HG02759 (cell line): ENCODE measurements around the gene ZNF780B.

Source experiments
- ATAC-seq: cut with Tn5 transposase; IDR thresholded peaks from one replicate; pipeline ENCODE4 v1.9.1; 2021; ENCODE audit warnings: mild to moderate bottlenecking, moderate library complexity; ENCODE audit not compliant: unreplicated experiment

Gene ZNF780B

DNA sequence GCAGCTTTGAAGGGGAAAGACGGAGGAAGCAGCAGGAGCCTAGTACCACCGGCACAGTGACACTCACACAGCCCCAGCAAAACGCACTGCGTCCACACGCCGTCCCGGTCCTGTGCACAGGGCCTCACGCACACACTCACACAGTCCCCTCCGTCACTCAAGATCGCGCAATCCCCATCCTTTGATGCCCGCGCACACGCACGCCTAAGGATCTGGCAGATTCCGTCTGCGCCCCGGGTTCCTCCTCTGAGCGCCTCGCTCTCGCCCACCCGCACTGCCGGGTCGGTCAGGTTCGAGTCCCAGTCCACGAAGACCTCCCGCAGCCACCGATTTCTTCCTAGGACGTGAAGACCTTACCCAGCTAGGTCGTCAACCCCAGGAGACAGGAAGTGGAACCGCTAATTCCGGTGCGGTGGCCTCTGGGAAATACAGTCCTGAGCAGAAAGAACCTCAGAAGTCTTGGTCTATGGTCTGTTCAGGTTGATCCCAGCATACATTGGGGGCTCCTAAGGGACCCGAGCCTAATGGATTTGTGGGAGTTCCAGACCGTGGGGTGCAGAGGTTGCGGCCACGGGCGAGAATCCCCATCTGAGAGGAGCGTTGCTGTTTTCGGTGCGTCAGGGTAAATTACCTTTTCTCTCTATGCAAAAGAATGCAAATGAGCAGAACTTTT lies at the start of gene ZNF780B:
ZNF780B (minus strand) TSS at position 400 of the 673 bp plus-strand sequence. CDS start 5,899 bp downstream, outside the sequence.
- peak; percentile 81 for ATAC-seq

GRCh38 chr19:40104754-40105153 lies 48.7 kb upstream of the ZNF780B start:
- no peak for ATAC-seq

DNA sequence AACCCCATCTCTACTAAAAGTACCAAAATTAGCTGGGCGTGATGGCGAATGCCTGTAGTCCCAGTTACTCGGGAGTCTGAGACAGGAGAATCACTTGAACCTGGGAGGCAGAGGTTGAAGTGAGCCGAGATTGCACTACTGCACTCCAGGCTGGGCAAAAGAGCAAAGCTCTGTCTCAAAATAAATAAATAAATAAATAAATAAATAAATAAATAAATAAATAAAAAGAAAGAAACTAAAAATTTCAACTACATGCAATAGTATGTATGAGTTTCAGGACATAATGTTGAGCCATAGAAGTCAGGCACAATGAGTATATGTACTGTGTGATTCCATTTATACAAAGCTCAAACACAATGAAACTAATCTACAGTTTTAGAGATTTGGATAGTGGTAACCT lies 47.6 kb upstream of the ZNF780B start:
- no peak for ATAC-seq

DNA sequence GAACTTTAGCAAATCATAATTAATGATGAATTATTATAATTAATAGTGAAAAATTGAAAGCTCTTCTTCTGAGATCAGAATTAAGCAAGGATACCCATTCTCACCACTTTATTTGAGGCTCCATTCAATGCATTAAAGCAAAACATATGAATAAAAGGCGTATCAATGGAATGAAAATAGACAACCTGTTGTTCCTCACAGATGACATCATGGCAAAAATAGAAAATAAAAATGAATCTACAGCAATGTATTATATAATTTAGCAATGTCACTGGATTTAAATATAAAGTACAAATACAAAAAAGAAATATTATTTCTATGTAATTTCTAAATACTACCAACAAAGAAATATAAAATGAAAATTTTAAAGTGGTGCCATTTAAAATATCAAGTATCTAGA lies 45.8 kb upstream of the ZNF780B start:
- no peak for ATAC-seq

GRCh38 chr19:40093416-40093815 lies 37.4 kb upstream of the ZNF780B start:
- no peak for ATAC-seq

DNA sequence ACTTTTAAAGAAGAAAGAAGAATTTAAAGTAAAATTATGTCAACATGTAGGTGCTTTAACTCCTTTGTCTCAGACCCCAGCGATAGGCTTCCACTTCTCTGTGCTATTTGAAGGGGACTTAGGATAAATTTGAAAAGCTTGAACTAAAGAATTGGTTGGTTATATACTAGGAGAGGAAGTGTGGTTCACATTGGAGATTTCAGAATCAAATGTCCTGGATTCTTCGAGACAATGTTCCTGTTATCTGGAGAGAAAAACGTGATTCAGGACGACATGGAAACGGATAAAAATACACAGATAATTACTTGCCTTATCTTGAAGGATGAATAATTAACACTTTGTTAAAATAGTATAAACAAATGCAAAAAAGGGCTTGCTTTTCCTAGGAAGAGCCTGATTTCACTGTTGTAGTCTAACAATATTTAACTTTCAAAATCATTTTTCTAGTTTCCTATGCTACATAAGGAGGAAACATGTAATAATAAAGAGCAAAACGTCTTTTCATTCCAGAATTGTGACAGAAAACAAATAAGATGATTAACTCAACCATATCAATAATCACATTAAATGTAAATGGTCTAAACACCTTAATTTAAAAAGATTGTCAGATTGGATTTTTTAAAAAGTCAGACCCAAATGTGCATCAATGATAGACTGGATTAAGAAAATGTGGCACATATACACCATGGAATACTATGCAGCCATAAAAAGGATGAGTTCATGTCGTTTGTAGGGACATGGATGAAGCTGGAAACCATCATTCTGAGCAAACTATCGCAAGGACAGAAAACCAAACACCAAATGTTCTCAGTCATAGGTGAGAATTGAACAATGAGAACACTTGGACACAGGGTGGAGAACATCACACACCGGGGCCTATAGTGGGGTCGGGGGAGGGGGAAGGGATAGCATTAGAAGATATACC lies 35.4 kb upstream of the ZNF780B start:
- no peak for ATAC-seq

DNA sequence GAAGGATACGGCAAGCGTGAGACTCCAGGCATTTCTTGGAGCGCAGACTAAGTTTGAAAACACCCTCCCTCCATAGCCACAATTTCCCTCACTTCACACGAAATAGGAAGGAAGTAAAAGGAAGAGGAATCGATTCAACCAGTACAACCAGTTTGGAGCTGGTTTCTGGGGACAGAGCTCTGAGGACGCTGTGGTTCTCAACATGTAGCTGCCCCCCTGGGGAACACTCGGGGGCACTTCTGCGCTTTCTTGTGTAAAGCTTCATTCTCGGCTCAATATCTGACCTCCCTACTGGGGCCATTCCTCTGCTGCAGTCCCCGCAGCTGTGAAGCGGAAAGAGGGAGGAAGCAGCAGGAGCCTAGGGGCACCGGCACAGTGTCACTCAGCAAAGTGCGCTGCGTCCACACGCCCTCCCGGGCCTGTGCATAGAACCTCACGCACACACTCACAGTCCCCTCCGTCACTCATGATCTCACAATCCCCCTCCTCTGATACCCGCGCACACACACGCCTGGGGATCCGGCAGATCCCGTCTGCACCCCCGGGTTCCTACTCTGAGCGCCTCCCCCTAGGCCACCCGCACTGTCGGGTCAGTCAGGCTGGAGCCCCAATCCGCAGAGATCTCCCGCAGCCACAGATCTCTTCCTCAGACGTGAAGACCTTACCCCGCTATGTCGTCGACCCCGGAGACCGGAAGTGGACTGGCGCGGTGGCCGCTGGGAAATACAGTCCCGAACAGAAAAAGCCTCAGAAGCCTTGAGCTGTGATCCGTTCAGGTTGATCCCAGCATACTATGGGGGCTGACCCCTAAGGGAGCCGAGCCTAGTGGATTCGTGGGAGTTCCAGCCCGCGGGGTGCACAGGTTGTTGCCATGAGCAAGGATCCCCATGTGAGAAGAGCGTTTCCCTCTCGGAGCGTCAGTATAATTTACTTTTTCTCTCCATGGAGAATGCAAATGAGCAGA lies 34.5 kb upstream of the ZNF780B start, which contains the start of gene ZNF780A:
ZNF780A (minus strand) TSS at position 703 of the 964 bp plus-strand sequence. CDS start 6,190 bp downstream, outside the sequence.
- ATAC-seq, result peak; percentile 92

- ATAC-seq, result no peak
Measured at GRCh38 chr19:40089462-40089861, 33.4 kb upstream of the ZNF780B start.

DNA sequence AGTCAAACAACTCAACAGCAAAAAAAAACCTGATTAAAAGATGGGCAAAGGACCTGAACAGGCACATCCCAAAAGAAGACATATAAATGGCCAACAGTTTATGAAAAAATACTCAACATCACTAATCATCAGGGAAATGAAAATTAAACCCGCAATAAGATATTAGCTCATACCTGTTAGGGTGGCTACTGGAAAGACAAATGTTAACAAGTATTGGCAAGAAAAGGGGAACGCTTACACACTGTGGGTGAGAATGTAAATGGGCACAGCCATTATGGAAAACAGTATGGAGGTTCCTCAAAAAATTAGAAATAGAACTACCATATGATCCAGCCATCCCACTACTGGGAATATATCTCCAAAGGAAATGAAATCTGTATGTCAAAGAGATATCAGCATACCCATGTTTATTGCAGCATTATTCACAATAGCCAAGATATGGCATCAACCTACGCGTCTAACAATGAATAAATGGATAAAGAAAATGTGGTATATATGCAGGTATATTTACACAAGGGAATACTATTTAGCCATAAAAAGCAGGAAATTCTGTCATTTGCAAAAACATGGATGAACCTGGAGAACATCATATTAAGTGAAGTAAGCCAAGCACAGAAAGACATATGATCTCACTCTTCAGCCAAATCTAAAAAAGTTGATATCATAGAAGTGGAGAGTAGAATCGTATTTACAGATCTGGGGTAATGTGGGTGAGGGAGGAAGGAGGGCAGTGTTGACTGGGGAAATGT lies 32.4 kb upstream of the ZNF780B start:
- no peak for ATAC-seq

- no peak for ATAC-seq
Measured at GRCh38 chr19:40084948-40085347, 28.9 kb upstream of the ZNF780B start.

- ATAC-seq, result no peak
Measured at GRCh38 chr19:40081411-40081810, 25.4 kb upstream of the ZNF780B start.

GRCh38 chr19:40080289-40080688 lies 24.3 kb upstream of the ZNF780B start:
- ATAC-seq, result no peak

- ATAC-seq, result no peak
Measured at GRCh38 chr19:40078377-40078776, 22.3 kb upstream of the ZNF780B start.

DNA sequence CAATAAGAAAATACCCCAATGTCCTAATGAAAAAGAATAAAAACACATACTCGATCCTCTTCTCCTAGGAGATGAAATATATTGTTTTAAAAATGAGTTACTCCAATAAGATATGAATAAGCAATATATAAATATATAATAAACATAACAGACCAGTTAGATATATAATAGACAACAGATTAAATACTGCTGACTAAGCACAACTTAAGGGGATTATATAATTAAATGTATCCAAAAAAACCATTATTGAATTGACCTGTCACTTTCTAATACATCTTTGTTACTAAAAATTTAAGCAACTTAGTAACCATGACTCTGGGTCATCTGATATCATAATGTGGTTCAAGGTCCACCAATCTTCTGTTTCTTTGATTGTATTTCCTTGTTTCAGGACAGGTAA lies 14.0 kb upstream of the ZNF780B start:
- no peak for ATAC-seq

GRCh38 chr19:40059624-40060023 lies 3.6 kb upstream of the ZNF780B start:
- ATAC-seq, result no peak

DNA sequence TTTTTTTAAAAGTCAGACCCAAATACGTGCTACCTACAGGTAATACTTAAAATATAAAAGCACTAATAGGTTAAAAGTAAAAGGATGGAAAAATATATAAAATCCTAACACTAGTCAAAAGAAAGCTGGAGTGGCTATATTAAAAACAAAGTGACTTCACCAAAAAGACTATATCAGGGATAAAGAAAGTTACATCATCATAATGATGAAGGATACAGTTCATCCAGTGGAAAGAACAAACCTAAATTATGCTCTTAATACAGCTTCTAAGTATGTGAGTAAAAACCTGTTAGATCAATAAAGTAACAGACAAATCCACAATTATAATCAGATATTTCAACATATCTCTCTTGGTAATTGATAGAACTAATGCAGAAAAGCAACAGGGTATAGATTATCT lies 1.1 kb upstream of the ZNF780B start:
- no peak for ATAC-seq

DNA sequence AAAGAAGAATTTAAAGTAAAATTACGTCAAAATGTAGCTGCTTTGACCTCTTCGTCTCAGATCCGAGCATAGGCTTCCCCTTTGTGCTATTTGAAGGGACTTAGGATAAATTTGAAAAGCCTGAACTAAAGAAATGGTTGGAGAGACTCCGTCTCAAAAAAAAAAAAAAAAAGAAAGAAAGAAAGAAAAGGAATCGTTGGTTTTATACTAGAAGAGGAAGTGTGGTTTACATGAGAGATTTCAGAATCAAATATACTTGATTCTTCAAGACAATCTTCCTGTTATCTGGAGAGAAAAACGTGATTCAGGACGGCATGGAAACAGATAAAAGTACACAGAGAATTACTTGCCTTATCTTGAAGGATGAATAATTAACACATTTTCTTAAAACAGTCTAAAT lies 474 bp upstream of the ZNF780B start:
- ATAC-seq, result no peak

- ATAC-seq, result no peak
Measured at GRCh38 chr19:40055049-40055448, 982 bp downstream of the ZNF780B start.

DNA sequence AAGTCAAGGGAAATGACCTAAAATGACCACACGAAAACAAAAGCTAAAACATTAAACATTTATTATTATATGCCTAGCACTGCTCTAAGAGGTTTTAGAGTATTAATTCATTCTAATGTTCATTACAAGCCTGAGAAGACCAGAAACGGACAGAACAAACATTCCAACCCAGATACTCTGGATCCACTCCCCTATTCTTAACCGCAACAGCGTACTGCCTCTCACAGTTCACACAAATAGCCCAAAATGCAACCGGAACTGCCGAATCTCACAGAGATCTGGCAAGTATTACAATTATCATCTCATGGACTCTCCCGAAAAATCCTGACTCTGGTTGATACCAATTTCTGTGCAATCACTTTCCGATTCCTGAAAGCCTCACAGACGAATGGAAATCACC lies 1.4 kb downstream of the ZNF780B start:
- ATAC-seq, result no peak

GRCh38 chr19:40053491-40053890 lies 2.5 kb downstream of the ZNF780B start:
- ATAC-seq, result no peak
